GM23338 (cell line): ENCODE measurements around the gene OR52I2. TPM values are rescaled to one million over a fixed set of nuclear protein-coding genes. Genes with fewer than 3 reads are reported as not detected.

Experiments used
- ATAC-seq: fragments of 200-7000 bp; cut with Tn5 transposase; 3 replicates; pipeline ENCODE4 v1.9.1; 2020
- DNase-seq: peaks from one replicate; pipeline ENCODE4 v3.0.0-alpha.2; 2015; ENCODE audit warnings: low spot score
- H2AFZ ChIP-seq: fragments of 200-600 bp; sonication (generic); 2 replicates; pipeline ENCODE4 v1.8.0; 2016; ENCODE audit warnings: antibody characterized with exemption, mild to moderate bottlenecking, moderate library complexity
- H3F3A ChIP-seq: fragments of 200-600 bp; sonication (generic); replicated peaks from 2 replicates; pipeline ENCODE4 v1.8.0; 2017; ENCODE audit warnings: antibody characterized with exemption, mixed run types, low read depth
- H3K27ac ChIP-seq: fragments of 200-600 bp; sonication (generic); 2 replicates; pipeline ENCODE4 v1.6.1; 2016; ENCODE audit warnings: low read depth
- H3K27me3 ChIP-seq: fragments of 200-600 bp; sonication (generic); 2 replicates; pipeline ENCODE4 v1.8.0; 2016; ENCODE audit warnings: mild to moderate bottlenecking, mixed run types, moderate library complexity; ENCODE audit not compliant: insufficient read depth
- H3K36me3 ChIP-seq: fragments of 200-600 bp; sonication (generic); 2 replicates; pipeline ENCODE4 v1.8.0; 2016; ENCODE audit warnings: mild to moderate bottlenecking; ENCODE audit not compliant: insufficient read depth
- H3K4me1 ChIP-seq: fragments of 200-600 bp; sonication (generic); 2 replicates; pipeline ENCODE4 v1.8.0; 2016; ENCODE audit warnings: mild to moderate bottlenecking, moderate library complexity; ENCODE audit not compliant: insufficient read depth
- H3K4me2 ChIP-seq: fragments of 200-600 bp; sonication (generic); 2 replicates; pipeline ENCODE4 v1.7.1; 2017; ENCODE audit warnings: mixed run types
- H3K4me3 ChIP-seq: fragments of 200-600 bp; sonication (generic); 2 replicates; pipeline ENCODE4 v1.6.1; 2016; ENCODE audit warnings: mixed run types
- H3K79me2 ChIP-seq: fragments of 200-600 bp; sonication (generic); replicated peaks from 2 replicates; pipeline ENCODE4 v1.8.0; 2017; ENCODE audit warnings: mild to moderate bottlenecking; ENCODE audit not compliant: insufficient read depth
- H3K9me2 ChIP-seq: fragments of 200-600 bp; sonication (generic); 2 replicates; pipeline ENCODE4 v1.8.0; 2017; ENCODE audit not compliant: insufficient read depth
- H4K20me1 ChIP-seq: fragments of 200-600 bp; sonication (generic); replicated peaks from 2 replicates; pipeline ENCODE4 v1.8.0; 2017; ENCODE audit warnings: mild to moderate bottlenecking; ENCODE audit not compliant: insufficient read depth
- H3K27ac Mint-ChIP-seq: 2 replicates; pipeline ENCODE4 v1.8.0; 2020; ENCODE audit warnings: inconsistent platforms, mild to moderate bottlenecking, moderate library complexity, mixed read lengths
- H3K27me3 Mint-ChIP-seq: 3 replicates; pipeline ENCODE4 v1.8.0; 2022; ENCODE audit warnings: low read depth, mild to moderate bottlenecking, moderate library complexity, mixed read lengths, inconsistent platforms; ENCODE audit not compliant: insufficient read depth, poor library complexity
- H3K36me3 Mint-ChIP-seq: 3 replicates; pipeline ENCODE4 v1.8.0; 2021; ENCODE audit warnings: low read depth, mild to moderate bottlenecking, inconsistent platforms, moderate library complexity, mixed read lengths
- H3K4me1 Mint-ChIP-seq: 3 replicates; pipeline ENCODE4 v1.8.0; 2020; ENCODE audit warnings: mild to moderate bottlenecking, inconsistent platforms, mixed read lengths
- H3K4me3 Mint-ChIP-seq: 3 replicates; pipeline ENCODE4 v1.8.0; 2021; ENCODE audit warnings: moderate library complexity, mild to moderate bottlenecking, inconsistent platforms, mixed read lengths
- H3K9me3 Mint-ChIP-seq: 3 replicates; pipeline ENCODE4 v1.8.0; 2020; ENCODE audit warnings: moderate library complexity, mild to moderate bottlenecking, inconsistent platforms, mixed read lengths
- CREB1 ChIP-seq: fragments of 250-450 bp; sonication (Bioruptor Pico); IDR thresholded peaks from 2 replicates; pipeline ENCODE4 v1.5.0; 2020; ENCODE audit warnings: low read depth, mild to moderate bottlenecking, moderate library complexity
- EZH2 ChIP-seq: fragments of 200-600 bp; sonication (generic); IDR thresholded peaks from one replicate; pipeline ENCODE4 v1.8.0; 2017; ENCODE audit warnings: antibody characterized with exemption, mild to moderate bottlenecking, low read depth; ENCODE audit not compliant: unreplicated experiment
- POLR2AphosphoS5 ChIP-seq: IDR thresholded peaks from 2 replicates; pipeline ENCODE4 v1.6.1; 2016; ENCODE audit warnings: antibody characterized with exemption, low read depth
- polyA plus RNA-seq: library from polyadenylated mRNA; unstranded; fragments of >200 nt; fragmentation: Nextera tagmentation; extraction: Ambion mirVana; gene quantifications from 2 replicates; pipeline ENCODE4 v1.2.1, GENCODE V29; 2016
- total RNA-seq: library from RNA; depleted of rRNA; stranded (reverse); fragments of >200 nt; shearing (Covaris generic); gene quantifications from 2 replicates; pipeline ENCODE4 v1.2.3, GENCODE V29; 2014; rRNA removed
- TF ChIP-seq, protein P1 (sequence below): IDR thresholded peaks from 2 replicates; pipeline ENCODE4 v1.6.1; 2016; ENCODE audit warnings: antibody characterized with exemption

The OR52I2 gene
- total and polyA plus RNA-seq, 2 experiments from 2014 or later, result 0.03 TPM; not detected in 1

DNA sequence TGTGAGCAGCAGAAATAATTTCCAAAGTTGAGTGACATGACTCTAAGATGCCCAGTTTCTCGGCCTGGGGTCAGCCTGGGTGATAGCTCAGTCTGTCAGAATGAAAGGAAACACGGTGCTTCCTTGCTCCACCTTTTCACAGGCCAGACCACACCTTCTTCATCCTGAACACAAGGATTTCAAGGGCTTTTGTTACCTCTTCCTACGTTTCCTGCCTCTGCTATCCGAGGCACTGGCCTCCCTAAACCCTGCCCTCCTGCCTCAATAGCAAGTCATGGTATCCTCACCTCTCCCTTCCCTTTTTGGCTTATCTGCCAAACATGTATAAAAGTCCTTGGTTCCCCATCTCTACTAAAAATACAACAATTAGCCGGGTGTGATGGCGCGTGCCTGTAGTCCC is 60.5 kb downstream of the OR52I2 start:
- DNase-seq (no peak), ATAC-seq (no peak)
- no peaks in the 10 kb centered on the region for H3F3A ChIP-seq
- no peaks in the 10 kb centered on the region; the same call in 2 of the 3 replicates for H3K4me1 Mint-ChIP-seq
- no peak overlapping the region for H3K4me3 ChIP-seq
- no peak overlapping the region for H3K4me3 Mint-ChIP-seq
- peaks cover 16% of the 10 kb centered on the region; the same call in 1 of the 2 replicates for H3K9me2 ChIP-seq
- H3K27me3 Mint-ChIP-seq, result peaks cover 4% of the 10 kb centered on the region
- H3K36me3 Mint-ChIP-seq, result no peaks in the 10 kb centered on the region
- no peak for TF ChIP-seq CREB1 (CRISPR knock-in tag)
- TF ChIP-seq, protein P1, sequence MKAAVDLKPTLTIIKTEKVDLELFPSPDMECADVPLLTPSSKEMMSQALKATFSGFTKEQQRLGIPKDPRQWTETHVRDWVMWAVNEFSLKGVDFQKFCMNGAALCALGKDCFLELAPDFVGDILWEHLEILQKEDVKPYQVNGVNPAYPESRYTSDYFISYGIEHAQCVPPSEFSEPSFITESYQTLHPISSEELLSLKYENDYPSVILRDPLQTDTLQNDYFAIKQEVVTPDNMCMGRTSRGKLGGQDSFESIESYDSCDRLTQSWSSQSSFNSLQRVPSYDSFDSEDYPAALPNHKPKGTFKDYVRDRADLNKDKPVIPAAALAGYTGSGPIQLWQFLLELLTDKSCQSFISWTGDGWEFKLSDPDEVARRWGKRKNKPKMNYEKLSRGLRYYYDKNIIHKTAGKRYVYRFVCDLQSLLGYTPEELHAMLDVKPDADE, result no peak
- TF ChIP-seq POLR2AphosphoS5, result no peak
- no peak for TF ChIP-seq EZH2
- H3K4me1 ChIP-seq, result no peaks in the 10 kb centered on the region
- H3K27ac Mint-ChIP-seq, result no peak overlapping the region
- no peaks in the 10 kb centered on the region for H3K27me3 ChIP-seq
- H3K36me3 ChIP-seq, result no peaks in the 10 kb centered on the region
- no peaks in the 10 kb centered on the region for H3K79me2 ChIP-seq
- no peak overlapping the region for H3K4me2 ChIP-seq
- no peak overlapping the region for H2AFZ ChIP-seq
- H3K27ac ChIP-seq, result no peak overlapping the region
- H3K9me3 Mint-ChIP-seq, result no peaks in the 10 kb centered on the region
- H4K20me1 ChIP-seq, result no peaks in the 10 kb centered on the region

Other genes with a start within 250 kb of the OR52I2 start
- 0.16 and 0.31 TPM in 2 replicates for gene OR52B4, start 213.4 kb upstream of the OR52I2 start, total RNA-seq
- gene OR52B4, start 213.4 kb upstream of the OR52I2 start, polyA plus RNA-seq, result not detected in 2 replicates
- gene TRIM21, start 188.0 kb upstream of the OR52I2 start, total RNA-seq, result 12.6 and 18.3 TPM in 2 replicates
- 8.9 and 12.7 TPM in 2 replicates for gene TRIM21, start 188.0 kb upstream of the OR52I2 start, polyA plus RNA-seq
- gene OR52K2, start 132.4 kb upstream of the OR52I2 start, total RNA-seq, result not detected in 2 replicates
- gene OR52K2, start 132.4 kb upstream of the OR52I2 start, polyA plus RNA-seq, result not detected in 2 replicates
- not detected in 2 replicates for gene OR52K1, start 99.1 kb upstream of the OR52I2 start, total RNA-seq
- gene OR52K1, start 99.1 kb upstream of the OR52I2 start, polyA plus RNA-seq, result not detected in 2 replicates
- gene OR52M1, start 36.6 kb upstream of the OR52I2 start, total RNA-seq, result not detected in 2 replicates
- not detected in 2 replicates for gene OR52M1, start 36.6 kb upstream of the OR52I2 start, polyA plus RNA-seq
- not detected in 2 replicates for gene OR52I1, start 12.3 kb downstream of the OR52I2 start, total RNA-seq
- gene OR52I1, start 12.3 kb downstream of the OR52I2 start, polyA plus RNA-seq, result not detected in 2 replicates
- gene TRIM68, start 26.5 kb downstream of the OR52I2 start, total RNA-seq, result 4.2 and 5.7 TPM in 2 replicates
- 1.6 and 2.2 TPM in 2 replicates for gene TRIM68, start 26.5 kb downstream of the OR52I2 start, polyA plus RNA-seq
- not detected in 2 replicates for gene OR51D1, start 55.7 kb downstream of the OR52I2 start, total RNA-seq
- gene OR51D1, start 55.7 kb downstream of the OR52I2 start, polyA plus RNA-seq, result not detected in 2 replicates
- gene OR51E1, start 62.2 kb downstream of the OR52I2 start, total RNA-seq, result not detected in 2 replicates
- not detected in 2 replicates for gene OR51E1, start 62.2 kb downstream of the OR52I2 start, polyA plus RNA-seq
- not detected in 2 replicates for gene OR51E2, start 116.1 kb downstream of the OR52I2 start, total RNA-seq
- not detected in 2 replicates for gene OR51E2, start 116.1 kb downstream of the OR52I2 start, polyA plus RNA-seq
- 0.19 TPM in 1 of 2 replicates, not detected in the other for gene MMP26, start 123.0 kb downstream of the OR52I2 start, total RNA-seq
- gene MMP26, start 123.0 kb downstream of the OR52I2 start, polyA plus RNA-seq, result not detected in 2 replicates
- gene OR51F1, start 188.2 kb downstream of the OR52I2 start, total RNA-seq, result not detected in 2 replicates
- gene OR51F1, start 188.2 kb downstream of the OR52I2 start, polyA plus RNA-seq, result not detected in 2 replicates
- not detected in 2 replicates for gene OR52R1, start 222.6 kb downstream of the OR52I2 start, total RNA-seq
- gene OR52R1, start 222.6 kb downstream of the OR52I2 start, polyA plus RNA-seq, result not detected in 2 replicates
- gene OR51F2, start 239.6 kb downstream of the OR52I2 start, total RNA-seq, result not detected in 2 replicates
- not detected in 2 replicates for gene OR51F2, start 239.6 kb downstream of the OR52I2 start, polyA plus RNA-seq